Omental fat pad (tissue), 4 donors: ENCODE results near the gene VOPP1. TPM values are rescaled to one million over a fixed set of nuclear protein-coding genes. Genes with fewer than 3 reads are reported as not detected.

Source experiments
- ATAC-seq: fragments of 150-250 bp; one replicate; pipeline ENCODE4 v1.9.1; 2016; ENCODE audit warnings: mild to moderate bottlenecking, moderate library complexity; ENCODE audit not compliant: low FRiP score
- DNase-seq: peaks from one replicate; pipeline ENCODE4 v3.0.0-alpha.2; 2019; ENCODE audit warnings: low spot score
- total RNA-seq, 4 donors: library from RNA; depleted of rRNA; stranded (reverse); fragments of >200 nt; gene quantifications; one replicate each; pipeline ENCODE4 v1.1.0, GENCODE V29; 2016
- TF ChIP-seq, protein P1 (sequence below), 3 donors: fragments of 450-650 bp; IDR thresholded peaks; one replicate each; pipeline ENCODE4 v1.5.1; 2016 to 2017; ENCODE audit warnings: antibody characterized with exemption in 3 of 3, mild to moderate bottlenecking in 3 of 3, moderate library complexity in 2 of 3

Gene VOPP1
- total RNA-seq, 4 donors from 2014 or later: 31.3 to 64.0 (median 57.9) TPM

DNA sequence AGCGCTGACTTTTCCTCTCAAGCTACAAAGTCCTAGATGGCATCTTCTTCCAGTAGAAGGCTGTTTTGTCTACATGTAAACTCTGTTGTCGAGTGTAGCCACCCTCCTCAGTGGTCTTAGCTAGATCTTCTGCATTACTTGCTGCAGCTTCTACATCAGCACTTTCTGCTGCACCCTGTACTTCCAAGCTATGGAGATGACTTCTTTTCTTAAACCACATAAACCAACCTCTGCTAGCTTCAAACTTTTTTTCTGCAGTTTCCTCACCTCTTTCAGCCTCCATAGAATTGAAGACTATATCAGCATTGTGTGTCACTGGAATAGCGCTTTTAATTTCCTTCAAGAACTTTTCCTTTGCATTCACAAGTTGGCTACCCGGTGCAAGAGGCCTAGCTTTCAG lies 119.3 kb downstream of the VOPP1 start:
- DNase-seq: no peak
- no peak for ATAC-seq

DNA sequence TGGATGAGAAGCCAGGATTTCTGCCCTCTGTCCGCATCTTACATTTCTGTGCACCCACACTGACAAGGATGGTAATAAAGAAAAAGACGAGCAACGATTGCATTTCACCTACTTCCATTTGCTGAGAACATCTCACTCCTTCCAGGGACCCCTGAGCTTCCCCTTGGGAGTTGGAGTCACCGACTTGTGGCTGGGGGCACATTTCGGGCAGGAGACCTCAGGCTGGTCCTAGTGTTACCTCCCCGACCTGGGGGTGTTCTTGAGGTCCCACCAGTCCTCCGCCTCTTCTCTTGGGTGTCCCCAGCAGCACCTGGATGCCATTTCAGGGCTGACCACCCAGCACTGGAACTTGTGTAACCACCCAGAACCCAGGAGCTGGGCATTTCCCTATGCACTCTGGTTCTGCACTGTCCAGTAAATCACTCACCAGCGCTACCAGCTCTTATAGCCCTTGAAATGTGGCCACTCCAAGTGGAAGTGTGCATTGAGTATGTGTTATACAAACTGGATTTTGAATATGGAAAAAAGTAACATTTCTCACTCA lies 122.2 kb downstream of the VOPP1 start:
- ATAC-seq (no peak), DNase-seq (no peak)
- TF ChIP-seq, protein P1, sequence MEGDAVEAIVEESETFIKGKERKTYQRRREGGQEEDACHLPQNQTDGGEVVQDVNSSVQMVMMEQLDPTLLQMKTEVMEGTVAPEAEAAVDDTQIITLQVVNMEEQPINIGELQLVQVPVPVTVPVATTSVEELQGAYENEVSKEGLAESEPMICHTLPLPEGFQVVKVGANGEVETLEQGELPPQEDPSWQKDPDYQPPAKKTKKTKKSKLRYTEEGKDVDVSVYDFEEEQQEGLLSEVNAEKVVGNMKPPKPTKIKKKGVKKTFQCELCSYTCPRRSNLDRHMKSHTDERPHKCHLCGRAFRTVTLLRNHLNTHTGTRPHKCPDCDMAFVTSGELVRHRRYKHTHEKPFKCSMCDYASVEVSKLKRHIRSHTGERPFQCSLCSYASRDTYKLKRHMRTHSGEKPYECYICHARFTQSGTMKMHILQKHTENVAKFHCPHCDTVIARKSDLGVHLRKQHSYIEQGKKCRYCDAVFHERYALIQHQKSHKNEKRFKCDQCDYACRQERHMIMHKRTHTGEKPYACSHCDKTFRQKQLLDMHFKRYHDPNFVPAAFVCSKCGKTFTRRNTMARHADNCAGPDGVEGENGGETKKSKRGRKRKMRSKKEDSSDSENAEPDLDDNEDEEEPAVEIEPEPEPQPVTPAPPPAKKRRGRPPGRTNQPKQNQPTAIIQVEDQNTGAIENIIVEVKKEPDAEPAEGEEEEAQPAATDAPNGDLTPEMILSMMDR (IDR thresholded peaks at IDR 0.05): no peak

More for the DNA sequence above, 119.3 kb downstream of the VOPP1 start:
- TF ChIP-seq, protein P1 (IDR thresholded peaks at IDR 0.05): no peak

DNA sequence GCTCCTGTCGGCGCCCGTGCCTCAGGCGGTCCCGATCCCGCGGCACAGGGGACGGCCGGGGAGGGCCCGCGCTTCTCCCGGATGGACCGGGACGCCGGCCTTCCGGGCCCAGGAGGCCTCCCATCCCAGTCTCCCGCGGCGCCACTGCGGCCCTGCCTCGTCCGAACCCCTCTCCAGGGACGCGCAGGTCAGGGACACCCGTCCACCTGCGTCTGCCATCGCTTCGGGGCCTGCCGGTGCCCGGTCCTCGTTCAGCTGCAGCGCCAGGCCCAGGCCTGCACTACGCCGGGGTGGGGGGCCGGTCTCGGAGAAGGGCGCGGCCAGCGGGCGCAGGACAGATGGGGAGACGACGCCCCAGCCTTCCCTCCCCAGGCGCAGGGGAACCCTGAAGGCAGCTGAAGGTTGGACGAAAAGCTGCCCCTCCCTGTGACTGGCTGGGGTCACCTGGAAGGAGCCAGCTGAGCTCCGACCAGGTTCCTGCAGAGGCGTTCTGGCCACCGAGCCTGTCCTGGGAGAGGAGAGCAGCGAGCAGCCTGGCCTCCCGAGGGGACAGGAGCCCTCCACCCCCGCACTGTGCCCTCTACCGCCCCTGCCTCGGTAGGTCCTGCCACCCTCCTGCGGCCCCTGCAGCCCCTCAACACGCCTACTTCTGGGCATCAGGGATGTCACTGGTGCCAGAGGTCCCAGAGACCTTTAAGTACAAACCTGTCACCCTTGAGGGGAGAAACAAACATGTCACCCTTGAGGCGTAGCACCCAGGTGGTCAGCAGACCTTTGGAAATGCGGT lies 122.9 kb downstream of the VOPP1 start:
- TF ChIP-seq, protein P1 (IDR thresholded peaks at IDR 0.05): no peak
- ATAC-seq: no peak
- no peak for DNase-seq

DNA sequence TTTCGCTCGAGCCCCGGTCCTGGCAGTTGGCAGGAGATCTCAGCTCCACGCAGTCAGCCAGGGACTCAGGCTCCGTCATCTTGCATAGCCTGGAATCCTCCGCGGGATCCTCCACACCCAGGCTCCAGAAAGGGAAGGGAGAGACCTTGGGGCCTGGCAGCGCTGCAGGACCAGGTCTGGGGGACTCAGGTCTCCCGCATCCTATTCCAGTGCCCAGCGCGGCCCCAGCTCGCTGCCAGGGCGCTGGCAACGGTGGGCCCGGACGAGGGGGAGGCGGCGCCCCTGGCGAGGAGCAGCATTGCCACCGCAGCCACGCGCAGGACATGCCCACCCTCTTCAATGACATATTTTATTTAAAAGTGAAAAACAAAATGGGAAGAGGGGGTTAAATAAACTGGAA lies 123.8 kb downstream of the VOPP1 start:
- TF ChIP-seq, protein P1 (IDR thresholded peaks at IDR 0.05): no peak
- DNase-seq: no peak
- no peak for ATAC-seq

DNA sequence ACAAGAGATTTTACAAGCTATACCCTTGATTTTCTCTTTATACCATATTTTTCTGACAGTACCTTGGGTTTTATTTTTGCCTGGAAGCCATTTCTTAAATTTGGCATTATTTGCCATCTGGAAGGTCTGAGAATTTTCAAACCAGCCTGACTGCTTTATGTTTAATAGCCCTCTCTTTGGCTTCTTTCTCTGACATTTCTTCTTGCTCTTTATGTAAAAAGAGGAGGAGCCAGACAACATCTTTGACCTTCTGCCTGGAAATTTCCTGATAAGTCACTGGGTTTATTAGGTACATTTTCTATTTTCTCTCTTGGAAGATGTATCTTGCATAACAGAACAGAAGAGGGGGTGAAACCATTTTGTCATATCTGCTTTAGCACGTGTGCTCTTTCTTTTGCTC lies 127.5 kb downstream of the VOPP1 start:
- no peak for ATAC-seq
- DNase-seq: no peak
- TF ChIP-seq, protein P1 (IDR thresholded peaks at IDR 0.05): no peak

DNA sequence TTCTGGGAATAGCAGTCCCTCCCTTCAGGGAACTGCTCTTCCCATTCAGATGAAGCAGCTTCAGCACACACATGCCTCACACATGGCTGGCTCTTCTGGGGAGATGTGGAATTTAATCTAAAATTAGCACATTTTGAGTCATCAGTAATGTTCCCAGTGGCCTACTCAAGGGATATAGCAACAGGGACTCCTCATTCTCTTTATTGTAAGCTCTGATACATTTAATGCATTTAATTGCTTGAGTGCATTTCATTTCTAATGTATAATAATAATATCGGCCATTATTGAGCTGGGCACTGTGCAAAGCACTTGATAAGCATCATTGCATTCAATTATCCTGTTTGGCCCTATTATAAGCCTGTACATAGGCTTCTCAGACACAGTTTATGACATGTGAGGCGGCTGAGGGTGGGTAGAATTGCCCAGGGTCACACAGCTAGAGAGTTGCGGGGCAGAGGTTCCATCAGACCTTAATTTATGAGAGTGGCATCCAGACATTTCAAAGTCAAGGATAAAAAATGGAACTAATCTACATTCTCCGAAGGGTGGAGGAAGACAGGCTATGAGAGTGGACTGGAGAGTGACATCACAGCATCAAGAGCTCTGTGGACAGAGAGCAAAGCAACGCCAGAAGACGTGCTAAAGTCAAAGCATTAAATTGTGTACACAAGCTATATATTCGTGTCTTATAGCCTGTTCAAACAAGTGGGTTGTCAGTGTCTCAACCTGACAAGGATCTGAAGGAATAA lies 130.4 kb downstream of the VOPP1 start:
- TF ChIP-seq, protein P1 (IDR thresholded peaks at IDR 0.05): no peak
- no peak for ATAC-seq
- no peak for DNase-seq
